HepG2 (cell line): ENCODE data around the gene PLXNA4. TPM values are rescaled to one million over a fixed set of nuclear protein-coding genes. Genes with fewer than 3 reads are reported as not detected.

Experiments
- CHCHD3 ChIP-seq: sonication (generic); formaldehyde crosslinking; IDR thresholded peaks from 2 replicates; pipeline ENCODE4 v1.8.0; 2022; ENCODE audit warnings: mild to moderate bottlenecking, missing genetic modification reagents, moderate library complexity
- ETV5 ChIP-seq: IDR thresholded peaks from 2 replicates; pipeline ENCODE4 v1.6.1; 2018; ENCODE audit warnings: missing biosample characterization, missing genetic modification reagents, inconsistent platforms, borderline replicate concordance
- FOXA3 ChIP-seq: IDR thresholded peaks from 2 replicates; pipeline ENCODE4 v1.6.1; 2016; ENCODE audit warnings: missing genetic modification reagents, missing compliant biosample characterization
- GATAD2A ChIP-seq: IDR thresholded peaks from 2 replicates; pipeline ENCODE4 v1.6.1; 2016
- NONO ChIP-seq, 2 experiments: fragments of 450-650 bp in 1 of 2; sonication (generic) in 1 of 2; formaldehyde crosslinking in 1 of 2; IDR thresholded peaks in 1 of 2; conservative IDR thresholded peaks in 1 of 2; 2 replicates each; pipeline versions ENCODE4 v1.6.1 to v1.8.0; 2017 to 2022; ENCODE audit warnings: mild to moderate bottlenecking in 1 of 2, missing genetic modification reagents in 1 of 2, moderate library complexity in 1 of 2
- POLR2G ChIP-seq: fragments of 200-400 bp; formaldehyde crosslinking; IDR thresholded peaks from 2 replicates; pipeline ENCODE4 v1.6.1; 2018; ENCODE audit warnings: mild to moderate bottlenecking, low read depth, low read length, moderate library complexity
- ZNF317 ChIP-seq: sonication (generic); formaldehyde crosslinking; IDR thresholded peaks from 2 replicates; pipeline ENCODE4 v1.5.0; 2020; ENCODE audit warnings: mild to moderate bottlenecking, missing genetic modification reagents
- ZNF430 ChIP-seq: sonication (generic); formaldehyde crosslinking; IDR thresholded peaks from 2 replicates; pipeline ENCODE4 v1.9.0; 2021; ENCODE audit warnings: mild to moderate bottlenecking, missing genetic modification reagents
- ZNF501 ChIP-seq: sonication (generic); formaldehyde crosslinking; IDR thresholded peaks from 2 replicates; pipeline ENCODE4 v1.5.1; 2020; ENCODE audit warnings: mild to moderate bottlenecking, moderate library complexity, missing genetic modification reagents
- ZSCAN20 ChIP-seq: sonication (generic); formaldehyde crosslinking; IDR thresholded peaks from 2 replicates; pipeline ENCODE4 v1.4.0; 2020; ENCODE audit warnings: missing genetic modification reagents, mild to moderate bottlenecking, borderline replicate concordance
- polyA plus RNA-seq, 8 experiments: library from polyadenylated mRNA; depleted of rRNA in 3 of 8; stranded (reverse) in 7 of 8; unstranded in 1 of 8; fragments of >200 nt; fragmentation: Illumina TruSeq in 4 of 8; extraction: Trizol in 4 of 8; gene quantifications; 2 replicates each; pipeline versions ENCODE4 v1.2.1 to v1.2.3, GENCODE V29; 2011 to 2016; ENCODE audit warnings: low read depth in 4 of 8, missing spikeins in 1 of 8, mixed read lengths in 1 of 8; ENCODE audit not compliant: insufficient read depth in 1 of 8
- total RNA-seq, 5 experiments: library from RNA; depleted of rRNA; stranded (reverse); fragments of >200 nt; fragmentation: Illumina TruSeq; extraction: Trizol; gene quantifications; 2 replicates each; pipeline ENCODE4 v1.2.3, GENCODE V29; 2016; ENCODE audit warnings: low read depth in 1 of 5
- TF ChIP-seq, protein P1 (sequence below): sonication (generic); formaldehyde crosslinking; conservative IDR thresholded peaks from 2 replicates; pipeline ENCODE4 v1.8.0; 2022; ENCODE audit warnings: low read depth, missing genetic modification reagents
- TF ChIP-seq, protein P2 (sequence below): IDR thresholded peaks from 2 replicates; pipeline ENCODE4 v1.6.1; 2016; ENCODE audit warnings: missing biosample characterization, missing genetic modification reagents, low read depth
- TF ChIP-seq, protein P3 (sequence below): sonication (generic); formaldehyde crosslinking; IDR thresholded peaks from 2 replicates; pipeline ENCODE4 v1.8.0; 2022; ENCODE audit warnings: missing genetic modification reagents, mild to moderate bottlenecking, inconsistent platforms, borderline replicate concordance
- TF ChIP-seq, protein P4 (sequence below), 2 experiments: fragments of 450-650 bp in 1 of 2; sonication (generic) in 1 of 2; formaldehyde crosslinking; IDR thresholded peaks; 2 replicates each; pipeline versions ENCODE4 v1.5.0 to v1.8.0; 2020 to 2022; ENCODE audit warnings: mild to moderate bottlenecking in 1 of 2, missing genetic modification reagents in 1 of 2
- TF ChIP-seq, protein P5 (sequence below): sonication (generic); formaldehyde crosslinking; IDR thresholded peaks from 2 replicates; pipeline ENCODE4 v1.4.0; 2020; ENCODE audit warnings: missing genetic modification reagents
- TF ChIP-seq, protein P6 (sequence below): sonication (generic); formaldehyde crosslinking; IDR thresholded peaks from 2 replicates; pipeline ENCODE4 v1.4.0; 2020; ENCODE audit warnings: missing genetic modification reagents

The PLXNA4 gene
- total and polyA plus RNA-seq, 2 of the 13 experiments (the other 11 are each of a cell fraction or from before 2014, with no cell fraction given) = 0.01 to 0.04 TPM

DNA sequence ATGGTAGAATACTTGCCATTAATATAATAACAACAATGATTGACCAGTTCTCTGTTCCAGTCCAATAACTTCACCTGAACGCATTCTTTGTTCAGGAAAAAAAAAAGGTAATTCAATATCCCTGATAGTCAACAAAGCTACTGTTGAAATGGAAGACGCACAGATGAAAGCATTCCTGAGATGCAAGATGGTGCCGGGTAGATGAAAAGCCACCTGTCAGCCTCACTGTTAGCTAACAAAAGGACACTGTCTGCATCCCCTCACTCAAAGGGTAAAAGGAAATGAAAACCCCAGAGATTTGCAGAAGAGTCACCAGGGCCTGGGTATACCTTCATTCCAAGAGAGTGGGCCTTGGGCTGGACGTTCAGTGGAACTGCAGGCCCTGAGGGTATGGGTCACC, 357.4 kb downstream of the PLXNA4 start (continued):
- no peak for TF ChIP-seq ZNF501
- no peak for TF ChIP-seq ZSCAN20 (CRISPR knock-in tag)
- peak; percentile 59; the same call in 1 of the 2 replicates for TF ChIP-seq ZNF317 (CRISPR knock-in tag)
- no peak for TF ChIP-seq CHCHD3
- TF ChIP-seq, protein P1, sequence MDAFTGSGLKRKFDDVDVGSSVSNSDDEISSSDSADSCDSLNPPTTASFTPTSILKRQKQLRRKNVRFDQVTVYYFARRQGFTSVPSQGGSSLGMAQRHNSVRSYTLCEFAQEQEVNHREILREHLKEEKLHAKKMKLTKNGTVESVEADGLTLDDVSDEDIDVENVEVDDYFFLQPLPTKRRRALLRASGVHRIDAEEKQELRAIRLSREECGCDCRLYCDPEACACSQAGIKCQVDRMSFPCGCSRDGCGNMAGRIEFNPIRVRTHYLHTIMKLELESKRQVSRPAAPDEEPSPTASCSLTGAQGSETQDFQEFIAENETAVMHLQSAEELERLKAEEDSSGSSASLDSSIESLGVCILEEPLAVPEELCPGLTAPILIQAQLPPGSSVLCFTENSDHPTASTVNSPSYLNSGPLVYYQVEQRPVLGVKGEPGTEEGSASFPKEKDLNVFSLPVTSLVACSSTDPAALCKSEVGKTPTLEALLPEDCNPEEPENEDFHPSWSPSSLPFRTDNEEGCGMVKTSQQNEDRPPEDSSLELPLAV = no peak
- peak; percentile 87 for TF ChIP-seq FOXA3 (CRISPR knock-in tag)
- TF ChIP-seq GATAD2A (CRISPR knock-in tag) = peak; percentile 82
- TF ChIP-seq, protein P2, sequence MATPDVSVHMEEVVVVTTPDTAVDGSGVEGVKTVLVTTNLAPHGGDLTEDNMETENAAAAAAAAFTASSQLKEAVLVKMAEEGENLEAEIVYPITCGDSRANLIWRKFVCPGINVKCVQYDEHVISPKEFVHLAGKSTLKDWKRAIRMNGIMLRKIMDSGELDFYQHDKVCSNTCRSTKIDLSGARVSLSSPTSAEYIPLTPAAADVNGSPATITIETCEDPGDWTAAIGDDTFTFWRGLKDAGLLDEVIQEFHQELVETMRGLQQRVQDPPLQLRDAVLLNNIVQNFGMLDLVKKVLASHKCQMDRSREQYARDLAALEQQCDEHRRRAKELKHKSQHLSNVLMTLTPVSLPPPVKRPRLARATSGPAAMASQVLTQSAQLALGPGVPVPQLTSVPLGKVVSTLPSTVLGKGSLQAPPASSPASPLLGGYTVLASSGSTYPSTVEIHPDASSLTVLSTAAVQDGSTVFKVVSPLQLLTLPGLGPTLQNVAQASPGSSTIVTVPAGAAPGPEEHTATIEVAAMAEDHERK = no peak
- TF ChIP-seq ZNF430 (CRISPR knock-in tag) = no peak
- peak; percentile 47; the same call in 1 of the 2 replicates for TF ChIP-seq POLR2G
- TF ChIP-seq, protein P3, sequence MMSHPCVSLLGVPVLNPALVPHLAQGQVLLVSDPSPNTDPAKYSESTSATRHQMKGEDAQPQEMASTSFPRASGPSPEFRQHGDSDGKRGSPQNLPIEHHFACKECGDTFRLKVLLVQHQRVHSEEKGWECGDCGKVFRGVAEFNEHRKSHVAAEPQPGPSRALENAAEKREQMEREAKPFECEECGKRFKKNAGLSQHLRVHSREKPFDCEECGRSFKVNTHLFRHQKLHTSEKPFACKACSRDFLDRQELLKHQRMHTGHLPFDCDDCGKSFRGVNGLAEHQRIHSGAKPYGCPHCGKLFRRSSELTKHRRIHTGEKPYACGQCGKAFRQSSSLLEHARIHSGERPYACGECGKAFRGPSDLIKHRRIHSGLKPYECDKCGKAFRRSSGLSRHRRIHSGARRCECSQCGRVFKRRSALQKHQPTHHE (CRISPR knock-in tag) = no peak
- TF ChIP-seq, protein P4, sequence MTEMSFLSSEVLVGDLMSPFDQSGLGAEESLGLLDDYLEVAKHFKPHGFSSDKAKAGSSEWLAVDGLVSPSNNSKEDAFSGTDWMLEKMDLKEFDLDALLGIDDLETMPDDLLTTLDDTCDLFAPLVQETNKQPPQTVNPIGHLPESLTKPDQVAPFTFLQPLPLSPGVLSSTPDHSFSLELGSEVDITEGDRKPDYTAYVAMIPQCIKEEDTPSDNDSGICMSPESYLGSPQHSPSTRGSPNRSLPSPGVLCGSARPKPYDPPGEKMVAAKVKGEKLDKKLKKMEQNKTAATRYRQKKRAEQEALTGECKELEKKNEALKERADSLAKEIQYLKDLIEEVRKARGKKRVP (CRISPR knock-in tag; IDR thresholded peaks at IDR 0.05) = no peak
- no peak for TF ChIP-seq NONO (IDR thresholded peaks at IDR 0.05)
- TF ChIP-seq NONO (CRISPR knock-in tag; conservative IDR thresholded peaks at IDR 0.05) = no peak
- TF ChIP-seq, protein P5, sequence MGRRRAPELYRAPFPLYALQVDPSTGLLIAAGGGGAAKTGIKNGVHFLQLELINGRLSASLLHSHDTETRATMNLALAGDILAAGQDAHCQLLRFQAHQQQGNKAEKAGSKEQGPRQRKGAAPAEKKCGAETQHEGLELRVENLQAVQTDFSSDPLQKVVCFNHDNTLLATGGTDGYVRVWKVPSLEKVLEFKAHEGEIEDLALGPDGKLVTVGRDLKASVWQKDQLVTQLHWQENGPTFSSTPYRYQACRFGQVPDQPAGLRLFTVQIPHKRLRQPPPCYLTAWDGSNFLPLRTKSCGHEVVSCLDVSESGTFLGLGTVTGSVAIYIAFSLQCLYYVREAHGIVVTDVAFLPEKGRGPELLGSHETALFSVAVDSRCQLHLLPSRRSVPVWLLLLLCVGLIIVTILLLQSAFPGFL (CRISPR knock-in tag) = no peak
- TF ChIP-seq, protein P6, sequence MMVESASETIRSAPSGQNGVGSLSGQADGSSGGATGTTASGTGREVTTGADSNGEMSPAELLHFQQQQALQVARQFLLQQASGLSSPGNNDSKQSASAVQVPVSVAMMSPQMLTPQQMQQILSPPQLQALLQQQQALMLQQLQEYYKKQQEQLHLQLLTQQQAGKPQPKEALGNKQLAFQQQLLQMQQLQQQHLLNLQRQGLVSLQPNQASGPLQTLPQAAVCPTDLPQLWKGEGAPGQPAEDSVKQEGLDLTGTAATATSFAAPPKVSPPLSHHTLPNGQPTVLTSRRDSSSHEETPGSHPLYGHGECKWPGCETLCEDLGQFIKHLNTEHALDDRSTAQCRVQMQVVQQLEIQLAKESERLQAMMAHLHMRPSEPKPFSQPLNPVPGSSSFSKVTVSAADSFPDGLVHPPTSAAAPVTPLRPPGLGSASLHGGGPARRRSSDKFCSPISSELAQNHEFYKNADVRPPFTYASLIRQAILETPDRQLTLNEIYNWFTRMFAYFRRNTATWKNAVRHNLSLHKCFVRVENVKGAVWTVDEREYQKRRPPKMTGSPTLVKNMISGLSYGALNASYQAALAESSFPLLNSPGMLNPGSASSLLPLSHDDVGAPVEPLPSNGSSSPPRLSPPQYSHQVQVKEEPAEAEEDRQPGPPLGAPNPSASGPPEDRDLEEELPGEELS (CRISPR knock-in tag) = peak; percentile 52; the same call in 1 of the 2 replicates
- TF ChIP-seq ETV5 (CRISPR knock-in tag) = peak; percentile 23; the same call in 1 of the 2 replicates
